Measurements from ENCODE around the gene PSMA3. TPM values are rescaled to one million over a fixed set of nuclear protein-coding genes. Genes with fewer than 3 reads are reported as not detected.

PSMA3 gene
- total and polyA plus RNA-seq, 2 of the 8 experiments (the other 6 are each of a cell fraction or from before 2014, with no cell fraction given), result 285 to 507 TPM

DNA sequence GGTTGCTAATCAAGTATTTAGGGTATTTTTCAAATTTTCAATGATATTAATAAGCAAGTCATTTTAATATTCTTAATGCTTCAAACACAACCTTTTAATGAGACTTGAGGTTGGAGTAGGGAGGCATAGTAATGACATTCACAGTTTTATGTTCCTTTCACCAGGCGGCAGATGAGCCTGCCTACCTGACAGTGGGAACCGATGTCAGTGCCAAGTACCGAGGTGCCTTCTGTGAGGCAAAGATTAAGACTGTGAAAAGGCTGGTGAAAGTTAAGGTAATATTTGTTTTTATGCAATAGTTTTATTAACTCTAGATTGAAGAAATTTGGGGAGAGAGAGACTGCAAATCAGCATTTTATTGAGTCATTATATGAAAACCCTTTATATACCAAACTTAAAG, 56.8 kb downstream of the PSMA3 start (continued):
- TF ChIP-seq, protein P1, sequence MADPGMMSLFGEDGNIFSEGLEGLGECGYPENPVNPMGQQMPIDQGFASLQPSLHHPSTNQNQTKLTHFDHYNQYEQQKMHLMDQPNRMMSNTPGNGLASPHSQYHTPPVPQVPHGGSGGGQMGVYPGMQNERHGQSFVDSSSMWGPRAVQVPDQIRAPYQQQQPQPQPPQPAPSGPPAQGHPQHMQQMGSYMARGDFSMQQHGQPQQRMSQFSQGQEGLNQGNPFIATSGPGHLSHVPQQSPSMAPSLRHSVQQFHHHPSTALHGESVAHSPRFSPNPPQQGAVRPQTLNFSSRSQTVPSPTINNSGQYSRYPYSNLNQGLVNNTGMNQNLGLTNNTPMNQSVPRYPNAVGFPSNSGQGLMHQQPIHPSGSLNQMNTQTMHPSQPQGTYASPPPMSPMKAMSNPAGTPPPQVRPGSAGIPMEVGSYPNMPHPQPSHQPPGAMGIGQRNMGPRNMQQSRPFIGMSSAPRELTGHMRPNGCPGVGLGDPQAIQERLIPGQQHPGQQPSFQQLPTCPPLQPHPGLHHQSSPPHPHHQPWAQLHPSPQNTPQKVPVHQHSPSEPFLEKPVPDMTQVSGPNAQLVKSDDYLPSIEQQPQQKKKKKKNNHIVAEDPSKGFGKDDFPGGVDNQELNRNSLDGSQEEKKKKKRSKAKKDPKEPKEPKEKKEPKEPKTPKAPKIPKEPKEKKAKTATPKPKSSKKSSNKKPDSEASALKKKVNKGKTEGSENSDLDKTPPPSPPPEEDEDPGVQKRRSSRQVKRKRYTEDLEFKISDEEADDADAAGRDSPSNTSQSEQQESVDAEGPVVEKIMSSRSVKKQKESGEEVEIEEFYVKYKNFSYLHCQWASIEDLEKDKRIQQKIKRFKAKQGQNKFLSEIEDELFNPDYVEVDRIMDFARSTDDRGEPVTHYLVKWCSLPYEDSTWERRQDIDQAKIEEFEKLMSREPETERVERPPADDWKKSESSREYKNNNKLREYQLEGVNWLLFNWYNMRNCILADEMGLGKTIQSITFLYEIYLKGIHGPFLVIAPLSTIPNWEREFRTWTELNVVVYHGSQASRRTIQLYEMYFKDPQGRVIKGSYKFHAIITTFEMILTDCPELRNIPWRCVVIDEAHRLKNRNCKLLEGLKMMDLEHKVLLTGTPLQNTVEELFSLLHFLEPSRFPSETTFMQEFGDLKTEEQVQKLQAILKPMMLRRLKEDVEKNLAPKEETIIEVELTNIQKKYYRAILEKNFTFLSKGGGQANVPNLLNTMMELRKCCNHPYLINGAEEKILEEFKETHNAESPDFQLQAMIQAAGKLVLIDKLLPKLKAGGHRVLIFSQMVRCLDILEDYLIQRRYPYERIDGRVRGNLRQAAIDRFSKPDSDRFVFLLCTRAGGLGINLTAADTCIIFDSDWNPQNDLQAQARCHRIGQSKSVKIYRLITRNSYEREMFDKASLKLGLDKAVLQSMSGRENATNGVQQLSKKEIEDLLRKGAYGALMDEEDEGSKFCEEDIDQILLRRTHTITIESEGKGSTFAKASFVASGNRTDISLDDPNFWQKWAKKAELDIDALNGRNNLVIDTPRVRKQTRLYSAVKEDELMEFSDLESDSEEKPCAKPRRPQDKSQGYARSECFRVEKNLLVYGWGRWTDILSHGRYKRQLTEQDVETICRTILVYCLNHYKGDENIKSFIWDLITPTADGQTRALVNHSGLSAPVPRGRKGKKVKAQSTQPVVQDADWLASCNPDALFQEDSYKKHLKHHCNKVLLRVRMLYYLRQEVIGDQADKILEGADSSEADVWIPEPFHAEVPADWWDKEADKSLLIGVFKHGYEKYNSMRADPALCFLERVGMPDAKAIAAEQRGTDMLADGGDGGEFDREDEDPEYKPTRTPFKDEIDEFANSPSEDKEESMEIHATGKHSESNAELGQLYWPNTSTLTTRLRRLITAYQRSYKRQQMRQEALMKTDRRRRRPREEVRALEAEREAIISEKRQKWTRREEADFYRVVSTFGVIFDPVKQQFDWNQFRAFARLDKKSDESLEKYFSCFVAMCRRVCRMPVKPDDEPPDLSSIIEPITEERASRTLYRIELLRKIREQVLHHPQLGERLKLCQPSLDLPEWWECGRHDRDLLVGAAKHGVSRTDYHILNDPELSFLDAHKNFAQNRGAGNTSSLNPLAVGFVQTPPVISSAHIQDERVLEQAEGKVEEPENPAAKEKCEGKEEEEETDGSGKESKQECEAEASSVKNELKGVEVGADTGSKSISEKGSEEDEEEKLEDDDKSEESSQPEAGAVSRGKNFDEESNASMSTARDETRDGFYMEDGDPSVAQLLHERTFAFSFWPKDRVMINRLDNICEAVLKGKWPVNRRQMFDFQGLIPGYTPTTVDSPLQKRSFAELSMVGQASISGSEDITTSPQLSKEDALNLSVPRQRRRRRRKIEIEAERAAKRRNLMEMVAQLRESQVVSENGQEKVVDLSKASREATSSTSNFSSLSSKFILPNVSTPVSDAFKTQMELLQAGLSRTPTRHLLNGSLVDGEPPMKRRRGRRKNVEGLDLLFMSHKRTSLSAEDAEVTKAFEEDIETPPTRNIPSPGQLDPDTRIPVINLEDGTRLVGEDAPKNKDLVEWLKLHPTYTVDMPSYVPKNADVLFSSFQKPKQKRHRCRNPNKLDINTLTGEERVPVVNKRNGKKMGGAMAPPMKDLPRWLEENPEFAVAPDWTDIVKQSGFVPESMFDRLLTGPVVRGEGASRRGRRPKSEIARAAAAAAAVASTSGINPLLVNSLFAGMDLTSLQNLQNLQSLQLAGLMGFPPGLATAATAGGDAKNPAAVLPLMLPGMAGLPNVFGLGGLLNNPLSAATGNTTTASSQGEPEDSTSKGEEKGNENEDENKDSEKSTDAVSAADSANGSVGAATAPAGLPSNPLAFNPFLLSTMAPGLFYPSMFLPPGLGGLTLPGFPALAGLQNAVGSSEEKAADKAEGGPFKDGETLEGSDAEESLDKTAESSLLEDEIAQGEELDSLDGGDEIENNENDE (IDR thresholded peaks at IDR 0.05; ENCODE audit: insufficient replicate concordance, low read length), result no peak
- TF ChIP-seq CBX5 (IDR thresholded peaks at IDR 0.05; ENCODE audit: low read depth, low read length), result no peak
- no peak for TF ChIP-seq RFX5 (IDR thresholded peaks at IDR 0.05; ENCODE audit: borderline replicate concordance, low read depth, low read length)
- TF ChIP-seq KDM4A (IDR thresholded peaks at IDR 0.05; ENCODE audit: low read depth, low read length, severe bottlenecking), result no peak
- TF ChIP-seq RNF2 (IDR thresholded peaks at IDR 0.05; ENCODE audit: borderline replicate concordance, low read depth, low read length, missing control alignments, poor library complexity, severe bottlenecking), result no peak
- TF ChIP-seq BRCA1 (IDR thresholded peaks at IDR 0.05; ENCODE audit: low read depth, low read length), result no peak
- no peak for TF ChIP-seq SIN3A (conservative IDR thresholded peaks at IDR 0.05 in 1 of 2, IDR thresholded peaks at IDR 0.05 in 1 of 2; ENCODE audit: low read depth in 1 of 2, low read length in 2 of 2)
- TF ChIP-seq HDAC6 (IDR thresholded peaks at IDR 0.05; ENCODE audit: low read depth, low read length), result no peak
- no peak for TF ChIP-seq CHD2 (IDR thresholded peaks at IDR 0.05; ENCODE audit: low read length)
- no peak for TF ChIP-seq TCF12 (IDR thresholded peaks at IDR 0.05; ENCODE audit: low read depth, low read length)
- no peak for TF ChIP-seq POU5F1 (IDR thresholded peaks at IDR 0.05; ENCODE audit: low read depth, low read length)
